ENCODE data around the gene MYH3.

Gene MYH3

DNA sequence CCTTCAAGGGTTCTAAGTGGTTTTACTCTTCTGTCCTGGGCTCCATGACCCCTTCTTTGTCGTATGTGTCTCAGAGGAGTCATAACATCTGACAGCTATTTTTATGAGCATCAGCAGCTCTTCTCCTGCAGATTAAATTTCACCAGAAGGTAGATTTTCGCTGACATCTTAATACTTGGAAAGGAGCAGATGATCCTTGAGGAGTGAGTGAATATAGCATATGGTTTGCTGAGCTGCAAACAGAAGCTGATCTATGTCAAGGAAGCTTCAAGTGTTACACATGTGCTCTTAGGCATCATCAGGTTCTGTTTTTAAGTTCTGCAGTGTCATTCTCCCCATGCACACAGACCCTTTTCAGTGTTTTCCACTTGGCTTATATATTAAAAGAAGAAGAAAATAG, 58.5 kb downstream of the MYH3 start:
- CTCF ChIA-PET, result interaction anchor here (2.1 to 8.3 kb wide), 2 partner anchors 17 to 271 kb away, joined by 9 to 139 read pairs; no protein-coding TSS in a partner anchor
- POLR2A ChIA-PET, result no interaction called here
- H3K4me3 ChIP-seq (ENCODE audit: low read depth, low read length), result no peak overlapping the region
- TF ChIP-seq, protein P1, sequence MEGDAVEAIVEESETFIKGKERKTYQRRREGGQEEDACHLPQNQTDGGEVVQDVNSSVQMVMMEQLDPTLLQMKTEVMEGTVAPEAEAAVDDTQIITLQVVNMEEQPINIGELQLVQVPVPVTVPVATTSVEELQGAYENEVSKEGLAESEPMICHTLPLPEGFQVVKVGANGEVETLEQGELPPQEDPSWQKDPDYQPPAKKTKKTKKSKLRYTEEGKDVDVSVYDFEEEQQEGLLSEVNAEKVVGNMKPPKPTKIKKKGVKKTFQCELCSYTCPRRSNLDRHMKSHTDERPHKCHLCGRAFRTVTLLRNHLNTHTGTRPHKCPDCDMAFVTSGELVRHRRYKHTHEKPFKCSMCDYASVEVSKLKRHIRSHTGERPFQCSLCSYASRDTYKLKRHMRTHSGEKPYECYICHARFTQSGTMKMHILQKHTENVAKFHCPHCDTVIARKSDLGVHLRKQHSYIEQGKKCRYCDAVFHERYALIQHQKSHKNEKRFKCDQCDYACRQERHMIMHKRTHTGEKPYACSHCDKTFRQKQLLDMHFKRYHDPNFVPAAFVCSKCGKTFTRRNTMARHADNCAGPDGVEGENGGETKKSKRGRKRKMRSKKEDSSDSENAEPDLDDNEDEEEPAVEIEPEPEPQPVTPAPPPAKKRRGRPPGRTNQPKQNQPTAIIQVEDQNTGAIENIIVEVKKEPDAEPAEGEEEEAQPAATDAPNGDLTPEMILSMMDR (IDR thresholded peaks at IDR 0.05; ENCODE audit: insufficient read depth, low read length, missing control alignments), result no peak
- no peak for DNase-seq (ENCODE audit: low read depth, low spot score)

DNA sequence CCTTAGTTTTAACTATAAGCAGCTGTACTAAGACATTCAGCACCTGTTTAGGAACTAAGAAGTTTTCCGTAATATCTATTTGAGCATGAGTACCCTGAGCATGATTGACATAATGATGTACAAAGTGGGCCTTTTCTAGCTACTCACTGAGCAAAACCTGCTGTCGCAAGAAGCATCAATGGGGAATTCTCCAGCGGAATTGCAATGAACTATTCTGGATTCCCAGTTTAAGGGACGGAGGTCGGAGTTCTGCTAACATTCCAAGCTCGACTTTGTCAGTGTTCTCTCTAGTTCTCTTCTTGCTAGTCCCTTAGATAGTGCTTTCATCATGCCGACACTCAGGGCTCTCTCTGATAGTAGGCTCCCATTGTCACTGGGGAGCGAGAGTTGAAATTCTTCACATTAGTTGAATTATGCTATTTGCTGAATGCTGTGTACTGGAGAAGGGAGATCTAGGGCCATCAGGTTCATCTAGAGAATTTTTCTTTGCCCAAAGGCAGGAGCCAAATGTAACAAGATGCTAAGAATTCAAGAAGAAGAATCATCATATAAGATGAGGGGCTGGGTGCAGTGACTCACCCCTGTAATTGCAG, 67.5 kb downstream of the MYH3 start:
- ChIA-PET CTCF (interaction anchor here (1.1 kb wide), 1 partner anchor 28 kb away, joined by 3 read pairs; no protein-coding TSS in a partner anchor), POLR2A (no interaction called here)
- H3K4me3 ChIP-seq (ENCODE audit: low read depth, low read length), result no peak overlapping the region
- no peak for DNase-seq (ENCODE audit: low read depth, low spot score)
- TF ChIP-seq, protein P1 (IDR thresholded peaks at IDR 0.05; ENCODE audit: insufficient read depth, low read length, missing control alignments), result no peak

DNA sequence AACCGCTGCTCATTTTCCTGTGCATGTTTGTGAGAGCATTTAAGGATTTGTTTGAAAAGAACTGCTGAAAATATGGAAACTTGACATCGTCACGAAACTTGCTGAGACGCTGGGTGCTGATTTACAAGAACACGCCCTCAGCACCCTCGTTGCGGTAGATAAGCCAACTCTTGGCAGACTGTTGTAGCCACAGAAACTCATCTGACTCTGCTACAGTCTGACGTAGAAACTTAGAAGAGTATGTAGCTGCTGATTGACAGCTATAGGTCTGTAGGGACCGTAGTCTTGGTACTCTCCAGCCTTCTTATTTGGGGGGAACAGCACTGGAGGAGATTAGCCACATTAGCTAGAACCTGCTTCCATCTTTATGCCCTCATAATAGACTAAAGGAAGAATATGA, 71.6 kb downstream of the MYH3 start:
- TF ChIP-seq, protein P1 (IDR thresholded peaks at IDR 0.05; ENCODE audit: insufficient read depth, low read length, missing control alignments), result no peak
- no peak for DNase-seq (ENCODE audit: low read depth, low spot score)
- H3K4me3 ChIP-seq (ENCODE audit: low read depth, low read length), result no peak overlapping the region
- ChIA-PET POLR2A (no interaction called here), CTCF (interaction anchor here (0.8 kb wide), 1 partner anchor 15 kb away, joined by 6 read pairs; no protein-coding TSS in a partner anchor)

DNA sequence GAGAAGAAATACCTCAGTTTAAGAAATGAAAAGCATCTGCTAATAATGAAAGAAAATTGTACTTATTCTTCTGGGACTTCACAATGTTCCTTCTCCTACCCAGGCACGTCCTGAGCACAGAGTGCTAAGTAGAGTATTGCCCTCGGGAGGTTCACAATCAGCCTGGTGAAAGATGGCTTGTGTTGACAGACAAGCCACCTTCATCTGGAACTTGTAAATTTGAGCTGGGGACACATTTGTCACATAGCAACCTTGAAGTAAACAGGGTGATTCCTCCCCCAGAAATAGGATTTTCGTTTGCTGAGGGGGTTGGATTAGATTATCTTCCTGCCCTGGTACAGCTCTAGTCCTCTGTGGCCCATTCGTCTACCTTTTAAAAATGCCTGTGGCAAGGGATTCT, 73.3 kb downstream of the MYH3 start:
- ChIA-PET POLR2A (no interaction called here), CTCF (interaction anchor here (1.8 to 2.5 kb wide), 2 partner anchors 31 to 34 kb away, joined by 6 to 8 read pairs; no protein-coding TSS in a partner anchor)
- DNase-seq (ENCODE audit: low read depth, low spot score), result no peak
- no peak overlapping the region for H3K4me3 ChIP-seq (ENCODE audit: low read depth, low read length)
- TF ChIP-seq, protein P1 (IDR thresholded peaks at IDR 0.05; ENCODE audit: insufficient read depth, low read length, missing control alignments), result no peak

DNA sequence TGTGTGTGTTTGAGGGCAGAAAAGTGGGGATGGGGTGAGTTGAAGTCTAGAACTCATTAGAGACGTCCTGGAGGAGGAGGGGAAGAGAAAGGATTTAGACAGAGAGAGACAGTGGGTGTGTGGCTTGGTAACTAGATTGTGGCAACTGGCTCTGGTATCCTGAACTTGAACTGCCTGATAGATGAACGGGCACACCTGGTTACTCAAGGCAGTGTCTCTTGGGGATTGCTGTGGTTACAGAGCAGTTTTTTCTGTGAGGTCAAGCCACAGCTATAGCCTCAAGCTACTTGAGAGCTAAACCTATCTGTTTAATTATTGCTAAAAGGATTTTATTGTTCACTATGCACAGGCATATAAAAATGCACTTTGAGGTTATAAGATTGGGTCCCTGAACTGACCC, 77.8 kb downstream of the MYH3 start:
- no peak overlapping the region for H3K4me3 ChIP-seq (ENCODE audit: low read depth, low read length)
- no peak for DNase-seq (ENCODE audit: low read depth, low spot score)
- ChIA-PET POLR2A (no interaction called here), CTCF (interaction anchor here (1.2 to 1.4 kb wide), 2 partner anchors 15 to 35 kb away, joined by 3 read pairs; no protein-coding TSS in a partner anchor)
- TF ChIP-seq, protein P1 (IDR thresholded peaks at IDR 0.05; ENCODE audit: insufficient read depth, low read length, missing control alignments), result no peak
